HepG2 (cell line): ENCODE measurements around the gene ADGRV1. TPM values are rescaled to one million over a fixed set of nuclear protein-coding genes. Genes with fewer than 3 reads are reported as not detected.

Experiments
- DBP ChIP-seq: sonication (generic); formaldehyde crosslinking; IDR thresholded peaks from 2 replicates; pipeline ENCODE4 v1.4.0; 2020; ENCODE audit warnings: missing genetic modification reagents; ENCODE audit errors: not compliant biosample characterization
- FIP1L1 ChIP-seq: fragments of 200-400 bp; formaldehyde crosslinking; IDR thresholded peaks from 2 replicates; pipeline ENCODE4 v1.6.1; 2018; ENCODE audit warnings: low read depth, mild to moderate bottlenecking, low read length, moderate library complexity, borderline replicate concordance; ENCODE audit not compliant: insufficient read depth
- KDM2A ChIP-seq: sonication (generic); formaldehyde crosslinking; IDR thresholded peaks from 2 replicates; pipeline ENCODE4 v1.4.0; 2020; ENCODE audit warnings: low read depth, missing genetic modification reagents, borderline replicate concordance
- KIAA2018 ChIP-seq: sonication (generic); formaldehyde crosslinking; IDR thresholded peaks from 2 replicates; pipeline ENCODE4 v1.5.0; 2020; ENCODE audit warnings: mild to moderate bottlenecking, missing genetic modification reagents, borderline replicate concordance
- LBX2 ChIP-seq: sonication (generic); formaldehyde crosslinking; IDR thresholded peaks from 2 replicates; pipeline ENCODE4 v1.5.0; 2020; ENCODE audit warnings: missing genetic modification reagents, mild to moderate bottlenecking, borderline replicate concordance
- SAFB2 ChIP-seq: sonication (generic); formaldehyde crosslinking; IDR thresholded peaks from 2 replicates; pipeline ENCODE4 v1.5.1; 2020; ENCODE audit warnings: missing genetic modification reagents, low read depth, mild to moderate bottlenecking, borderline replicate concordance
- YEATS2 ChIP-seq: sonication (generic); formaldehyde crosslinking; IDR thresholded peaks from 2 replicates; pipeline ENCODE4 v1.4.0; 2020; ENCODE audit warnings: missing genetic modification reagents, borderline replicate concordance
- ZFP1 ChIP-seq: IDR thresholded peaks from 2 replicates; pipeline ENCODE4 v1.6.1; 2016
- ZFP36 ChIP-seq: fragments of 150-350 bp; IDR thresholded peaks from 2 replicates; pipeline ENCODE4 v1.6.1; 2018; ENCODE audit warnings: borderline replicate concordance, low read length, low read depth; ENCODE audit not compliant: partially characterized antibody
- ZKSCAN8 ChIP-seq: IDR thresholded peaks from 2 replicates; pipeline ENCODE4 v1.6.1; 2016; ENCODE audit warnings: borderline replicate concordance, missing genetic modification reagents, missing compliant biosample characterization
- ZNF280D ChIP-seq: sonication (generic); formaldehyde crosslinking; IDR thresholded peaks from 2 replicates; pipeline ENCODE4 v1.5.1; 2020; ENCODE audit warnings: mild to moderate bottlenecking, missing genetic modification reagents
- ZNF3 ChIP-seq: IDR thresholded peaks from 2 replicates; pipeline ENCODE4 v1.7.0; 2017; ENCODE audit warnings: inconsistent platforms
- ZNF329 ChIP-seq: sonication (generic); formaldehyde crosslinking; IDR thresholded peaks from 2 replicates; pipeline ENCODE4 v1.9.0; 2021; ENCODE audit warnings: low read depth, mild to moderate bottlenecking, missing genetic modification reagents
- ZNF790 ChIP-seq: sonication (generic); formaldehyde crosslinking; IDR thresholded peaks from 2 replicates; pipeline ENCODE4 v1.8.0; 2022; ENCODE audit warnings: missing genetic modification reagents, mild to moderate bottlenecking, borderline replicate concordance
- polyA plus RNA-seq, 8 experiments: library from polyadenylated mRNA; depleted of rRNA in 3 of 8; stranded (reverse) in 7 of 8; unstranded in 1 of 8; fragments of >200 nt; fragmentation: Illumina TruSeq in 4 of 8; extraction: Trizol in 4 of 8; gene quantifications; 2 replicates each; pipeline versions ENCODE4 v1.2.1 to v1.2.3, GENCODE V29; 2011 to 2016; ENCODE audit warnings: low read depth in 4 of 8, missing spikeins in 1 of 8, mixed read lengths in 1 of 8; ENCODE audit not compliant: insufficient read depth in 1 of 8
- total RNA-seq, 5 experiments: library from RNA; depleted of rRNA; stranded (reverse); fragments of >200 nt; fragmentation: Illumina TruSeq; extraction: Trizol; gene quantifications; 2 replicates each; pipeline ENCODE4 v1.2.3, GENCODE V29; 2016; ENCODE audit warnings: low read depth in 1 of 5
- TF ChIP-seq, protein P1 (sequence below): sonication (generic); formaldehyde crosslinking; IDR thresholded peaks from 2 replicates; pipeline ENCODE4 v1.8.0; 2022; ENCODE audit warnings: mild to moderate bottlenecking, missing genetic modification reagents

ADGRV1 gene
- total and polyA plus RNA-seq, 2 of the 13 experiments (the other 11 are each of a cell fraction or from before 2014, with no cell fraction given) = 1.7 to 3.9 TPM

DNA sequence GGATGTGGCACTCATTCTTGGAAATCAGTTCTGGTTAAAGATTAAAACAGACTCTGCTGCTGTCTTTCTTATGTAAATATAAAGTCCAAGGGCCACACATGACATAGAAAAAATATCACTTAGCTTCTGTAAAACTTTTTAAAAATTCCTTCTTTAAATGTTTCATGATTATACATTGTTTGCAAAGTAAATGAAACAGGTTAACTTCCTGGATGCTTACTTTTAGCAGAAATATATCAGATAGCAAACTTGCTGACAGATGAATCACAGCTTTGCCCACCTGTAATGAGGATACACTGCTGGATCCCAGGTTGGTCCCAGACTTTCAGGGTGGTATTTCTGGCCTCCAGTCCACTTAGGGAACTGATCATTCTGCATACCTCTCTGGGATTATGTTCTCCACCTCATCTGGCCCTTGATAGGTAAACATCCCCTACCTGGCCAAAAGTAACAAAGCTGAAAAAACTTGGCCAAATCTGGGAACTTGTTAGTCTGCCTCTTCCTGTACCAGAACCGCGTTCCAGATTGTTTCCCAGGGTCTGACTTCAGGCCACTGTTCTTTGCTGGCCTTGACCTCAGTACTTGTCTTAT, 340.5 kb downstream of the ADGRV1 start (continued):
- TF ChIP-seq DBP (CRISPR knock-in tag) = no peak
- TF ChIP-seq LBX2 (CRISPR knock-in tag) = no peak
- TF ChIP-seq ZFP36 = no peak
- no peak for TF ChIP-seq ZFP1 (CRISPR knock-in tag)
- TF ChIP-seq, protein P1, sequence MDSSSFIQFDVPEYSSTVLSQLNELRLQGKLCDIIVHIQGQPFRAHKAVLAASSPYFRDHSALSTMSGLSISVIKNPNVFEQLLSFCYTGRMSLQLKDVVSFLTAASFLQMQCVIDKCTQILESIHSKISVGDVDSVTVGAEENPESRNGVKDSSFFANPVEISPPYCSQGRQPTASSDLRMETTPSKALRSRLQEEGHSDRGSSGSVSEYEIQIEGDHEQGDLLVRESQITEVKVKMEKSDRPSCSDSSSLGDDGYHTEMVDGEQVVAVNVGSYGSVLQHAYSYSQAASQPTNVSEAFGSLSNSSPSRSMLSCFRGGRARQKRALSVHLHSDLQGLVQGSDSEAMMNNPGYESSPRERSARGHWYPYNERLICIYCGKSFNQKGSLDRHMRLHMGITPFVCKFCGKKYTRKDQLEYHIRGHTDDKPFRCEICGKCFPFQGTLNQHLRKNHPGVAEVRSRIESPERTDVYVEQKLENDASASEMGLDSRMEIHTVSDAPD = no peak
- TF ChIP-seq ZNF280D (CRISPR knock-in tag) = 0 out of 2 replicates have a peak, but pooled peaks have one; percentile 1
- TF ChIP-seq ZNF790 (CRISPR knock-in tag) = no peak
- TF ChIP-seq FIP1L1 = no peak
- no peak for TF ChIP-seq SAFB2 (CRISPR knock-in tag)
- TF ChIP-seq ZNF3 = no peak
- TF ChIP-seq YEATS2 (CRISPR knock-in tag) = no peak
- no peak for TF ChIP-seq KIAA2018 (CRISPR knock-in tag)
- no peak for TF ChIP-seq ZNF329 (CRISPR knock-in tag)
- TF ChIP-seq KDM2A (CRISPR knock-in tag) = no peak
- no peak for TF ChIP-seq ZKSCAN8 (CRISPR knock-in tag)
